HG03108 (cell line): ENCODE results near the gene FAM110C.
"Not testable (repeated sequence)": the region's sequence is repeated elsewhere in the genome, so short reads cannot be mapped to it uniquely, and the experiment has no call there.

ENCODE experiments used
- ATAC-seq: cut with Tn5 transposase; IDR thresholded peaks from one replicate; pipeline ENCODE4 v1.9.1; 2021; ENCODE audit warnings: moderate library complexity; ENCODE audit not compliant: unreplicated experiment

FAM110C gene

GRCh38 chr2:44748-45341, 1.5 kb downstream of the FAM110C start:
- ATAC-seq: no peak

- no peak for ATAC-seq
Observed at GRCh38 chr2:42788-43187, 3.5 kb downstream of the FAM110C start.

GRCh38 chr2:40465-40864, 5.8 kb downstream of the FAM110C start:
- no peak for ATAC-seq

GRCh38 chr2:38155-38554, 8.2 kb downstream of the FAM110C start:
- no peak for ATAC-seq

- ATAC-seq: no peak
Observed at GRCh38 chr2:36318-36717, 10.0 kb downstream of the FAM110C start.

- ATAC-seq: no peak
Observed at GRCh38 chr2:35852-36251, 10.5 kb downstream of the FAM110C start.

- peak; percentile 49 for ATAC-seq
Observed at GRCh38 chr2:33620-34019, 12.7 kb downstream of the FAM110C start.

DNA sequence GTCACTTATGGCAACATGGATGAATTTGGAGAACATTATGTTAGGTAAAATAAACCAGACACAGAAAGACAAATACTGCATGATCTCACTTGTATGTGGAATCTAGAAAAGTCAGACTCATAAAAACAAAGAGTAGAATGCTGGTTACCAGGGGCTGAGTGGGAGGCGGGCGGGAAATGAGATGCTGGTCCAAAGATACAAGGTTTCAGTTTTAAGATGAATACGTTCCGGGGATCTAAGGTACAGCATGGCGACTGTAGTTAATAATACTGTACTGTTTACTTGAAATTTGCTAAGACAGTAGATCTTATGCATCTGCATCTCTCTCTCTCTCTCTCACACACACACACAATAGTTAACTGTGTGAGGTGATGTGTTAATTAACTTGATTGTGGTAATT, 14.2 kb downstream of the FAM110C start:
- ATAC-seq: no peak

GRCh38 chr2:29253-29652, 17.1 kb downstream of the FAM110C start:
- no peak for ATAC-seq

GRCh38 chr2:28406-28975, 17.8 kb downstream of the FAM110C start:
- no peak for ATAC-seq

DNA sequence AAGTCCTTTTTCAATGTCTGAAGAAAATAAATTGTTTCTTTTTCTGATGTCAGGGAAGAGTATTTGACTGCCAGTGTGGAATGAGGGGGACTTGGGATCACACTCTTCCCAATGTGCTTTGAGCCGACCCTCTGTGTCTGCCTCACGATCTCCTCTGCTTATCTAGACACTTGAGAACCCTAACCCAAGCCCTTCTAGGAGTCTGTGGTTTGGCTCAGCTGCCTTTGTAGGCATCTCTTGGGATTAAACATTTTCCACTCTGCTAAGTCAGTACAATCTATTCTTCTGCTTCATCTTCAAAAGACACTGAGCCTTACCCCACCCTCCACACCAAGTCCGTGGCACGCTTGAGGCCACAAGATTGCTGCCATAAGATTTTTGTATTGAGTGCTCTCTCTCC, 19.4 kb downstream of the FAM110C start:
- no peak for ATAC-seq

DNA sequence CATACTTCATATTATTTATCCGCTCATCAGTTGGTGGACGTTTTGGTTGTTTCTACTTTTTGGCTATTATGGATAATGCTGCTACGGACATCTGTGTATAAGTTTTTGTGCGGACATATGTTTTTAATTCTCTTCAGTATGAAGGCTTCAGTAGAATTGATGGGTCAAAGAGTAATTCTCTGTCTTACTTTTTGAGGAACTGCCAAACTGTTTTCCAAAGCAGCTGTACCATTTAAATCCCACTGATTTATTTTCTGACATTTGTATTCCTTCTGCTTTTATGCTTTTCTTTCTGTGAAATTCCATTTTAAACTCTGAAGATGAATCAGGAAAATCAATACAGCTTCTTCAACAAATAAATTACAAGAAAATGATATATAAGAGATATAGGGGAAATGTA, 20.8 kb downstream of the FAM110C start:
- ATAC-seq: no peak

- not testable (repeated sequence) for ATAC-seq
Observed at GRCh38 chr2:24591-24990, 21.7 kb downstream of the FAM110C start.

DNA sequence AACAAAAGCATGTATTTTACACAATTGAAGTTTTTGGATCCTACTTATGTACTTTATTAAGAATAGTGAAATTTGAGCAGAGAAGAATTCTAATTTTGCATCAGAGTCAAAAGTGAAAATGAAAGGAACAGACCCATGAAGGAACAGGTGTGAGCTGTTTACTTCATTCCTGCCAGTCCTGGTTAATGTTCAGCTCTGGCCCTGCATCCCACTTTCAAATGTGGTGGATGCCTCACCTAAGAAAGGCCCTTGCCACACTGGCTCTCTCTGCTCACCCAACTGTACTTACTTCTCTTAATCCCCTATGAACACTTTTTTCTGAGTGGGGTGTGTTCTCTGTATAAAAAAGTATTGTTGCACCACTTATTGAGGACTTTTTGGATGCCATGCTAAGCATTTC, 22.2 kb downstream of the FAM110C start:
- peak; percentile 97 for ATAC-seq

DNA sequence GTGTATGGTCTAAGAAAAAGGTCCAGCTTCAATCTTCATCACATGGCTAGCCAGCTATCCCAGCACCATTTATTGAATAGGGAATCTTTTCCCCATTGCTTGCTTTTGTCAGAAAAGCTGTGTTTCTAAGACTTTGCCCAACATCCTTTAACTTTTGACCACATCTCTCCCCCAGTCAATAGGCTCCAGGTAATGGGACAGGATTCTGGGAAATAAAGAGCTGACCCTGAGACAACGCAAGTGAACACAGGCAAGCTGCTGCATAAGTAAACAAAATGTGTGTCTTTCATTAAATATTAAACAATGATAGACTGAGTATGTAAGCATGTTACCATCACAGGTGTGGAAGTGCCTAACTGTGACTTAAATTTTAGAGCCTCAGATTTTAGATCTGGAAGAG, 23.0 kb downstream of the FAM110C start:
- no peak for ATAC-seq

GRCh38 chr2:22244-22643, 24.1 kb downstream of the FAM110C start:
- not testable (repeated sequence) for ATAC-seq

GRCh38 chr2:20259-20658, 26.0 kb downstream of the FAM110C start:
- not testable (repeated sequence) for ATAC-seq

DNA sequence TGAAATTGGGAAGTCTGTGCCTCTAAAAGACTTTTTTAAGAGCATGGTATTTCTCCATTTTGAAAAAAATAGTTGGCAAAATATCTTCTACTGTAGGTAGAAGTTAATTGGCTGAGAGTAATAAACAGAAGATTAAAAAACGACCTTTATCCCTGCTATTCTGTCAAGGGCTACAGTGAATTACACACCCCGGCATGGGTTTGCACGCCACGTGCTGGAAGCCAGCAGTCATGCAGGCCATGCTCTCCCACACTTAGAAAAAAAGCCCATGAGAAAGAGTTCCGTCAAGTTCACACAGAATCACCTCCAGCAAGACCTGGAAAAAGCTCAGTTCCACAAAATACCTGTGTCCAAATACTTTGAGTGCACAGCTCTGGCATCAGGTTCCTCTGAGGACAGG, 26.8 kb downstream of the FAM110C start:
- no peak for ATAC-seq

GRCh38 chr2:18402-19271, 27.7 kb downstream of the FAM110C start:
- no peak for ATAC-seq

DNA sequence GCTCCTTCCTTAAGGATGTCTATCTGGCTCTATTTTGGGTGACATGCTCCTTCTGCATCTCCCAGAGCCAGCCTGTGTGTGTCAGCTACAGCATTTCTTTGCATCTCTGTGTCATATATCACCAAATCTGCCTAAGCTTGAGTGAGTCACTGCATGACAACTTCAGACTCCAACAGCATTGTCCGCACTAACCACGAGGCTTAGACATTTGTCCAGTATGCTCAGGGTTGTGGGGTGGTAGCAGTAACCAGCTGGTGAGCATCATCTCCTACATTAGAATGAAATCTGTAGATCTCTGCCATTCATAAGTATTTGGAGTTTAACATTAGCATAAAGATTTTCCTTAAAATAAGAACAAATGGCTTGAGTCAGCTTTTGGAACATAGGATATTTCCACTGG, 30.4 kb downstream of the FAM110C start:
- not testable (repeated sequence) for ATAC-seq

DNA sequence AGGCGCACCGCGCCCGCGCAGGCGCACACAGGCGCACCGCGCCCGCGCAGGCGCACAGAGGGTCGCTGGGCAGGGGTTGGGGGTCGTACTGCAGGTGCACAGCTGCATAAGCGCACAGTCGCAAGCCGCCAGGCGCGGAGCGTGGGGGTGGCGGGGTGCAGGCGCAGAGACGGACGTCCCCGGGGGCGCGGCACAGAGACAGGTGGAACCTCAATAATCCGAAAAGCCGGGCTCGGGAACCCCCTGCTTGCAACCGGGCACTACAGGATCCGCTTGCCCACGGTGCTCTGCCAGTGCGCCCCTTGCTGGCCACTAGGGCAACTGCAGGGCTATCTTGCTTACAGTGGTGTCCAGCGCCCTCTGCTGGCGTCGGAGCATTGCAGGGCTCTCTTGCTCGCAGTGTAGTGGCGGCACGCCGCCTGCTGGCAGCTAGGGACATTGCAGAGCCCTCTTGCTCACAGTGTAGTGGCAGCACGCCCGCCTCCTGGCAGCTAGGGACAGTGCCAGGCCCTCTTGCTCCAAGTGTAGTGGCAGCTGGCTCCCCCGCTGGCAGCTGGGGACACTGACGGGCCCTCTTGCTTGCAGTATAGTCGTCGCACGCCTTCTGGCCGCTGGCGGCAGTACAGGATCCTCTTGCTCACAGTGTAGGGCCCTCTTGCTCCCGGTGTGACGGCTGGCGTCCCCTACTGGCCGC, 34.9 kb downstream of the FAM110C start:
- ATAC-seq: peak; percentile 49
